GM19099 (cell line): Measurements from ENCODE around the gene RAB11FIP4.

Experiments
- POLR2A ChIP-seq: IDR thresholded peaks from 3 replicates; pipeline ENCODE4 v1.6.1; 2011; ENCODE audit warnings: low read depth; ENCODE audit not compliant: insufficient read length; ENCODE audit errors: extremely low read depth

The RAB11FIP4 gene

GRCh38 chr17:31391496-31391949 lies at the start of gene RAB11FIP4:
TSS of gene RAB11FIP4 (plus strand) at chr17:31391675. CDS start at chr17:31391853, 178 bp downstream.
- TF ChIP-seq POLR2A = no peak

- TF ChIP-seq POLR2A = no peak
Measured at GRCh38 chr17:31349454-31349853, 42.0 kb upstream of the RAB11FIP4 start.

- TF ChIP-seq POLR2A = no peak
Measured at GRCh38 chr17:31355935-31356334, 35.5 kb upstream of the RAB11FIP4 start.

- TF ChIP-seq POLR2A = no peak
Measured at GRCh38 chr17:31357091-31357490, 34.4 kb upstream of the RAB11FIP4 start.

- TF ChIP-seq POLR2A = no peak
Measured at GRCh38 chr17:31357839-31358394, 33.6 kb upstream of the RAB11FIP4 start.

- no peak for TF ChIP-seq POLR2A
Measured at GRCh38 chr17:31364012-31364411, 27.5 kb upstream of the RAB11FIP4 start.

- TF ChIP-seq POLR2A = no peak
Measured at GRCh38 chr17:31366088-31366487, 25.4 kb upstream of the RAB11FIP4 start.

- no peak for TF ChIP-seq POLR2A
Measured at GRCh38 chr17:31369266-31369665, 22.2 kb upstream of the RAB11FIP4 start.

GRCh38 chr17:31371511-31372097 lies 19.9 kb upstream of the RAB11FIP4 start:
- no peak for TF ChIP-seq POLR2A

GRCh38 chr17:31373150-31374093 lies 18.1 kb upstream of the RAB11FIP4 start:
- no peak for TF ChIP-seq POLR2A

- TF ChIP-seq POLR2A = no peak
Measured at GRCh38 chr17:31374094-31374447, 17.4 kb upstream of the RAB11FIP4 start.

GRCh38 chr17:31374503-31374902 lies 17.0 kb upstream of the RAB11FIP4 start:
- no peak for TF ChIP-seq POLR2A

- TF ChIP-seq POLR2A = no peak
Measured at GRCh38 chr17:31378638-31379037, 12.8 kb upstream of the RAB11FIP4 start.

GRCh38 chr17:31379597-31380205 lies 11.8 kb upstream of the RAB11FIP4 start:
- TF ChIP-seq POLR2A = no peak

GRCh38 chr17:31381165-31381668 lies 10.3 kb upstream of the RAB11FIP4 start:
- no peak for TF ChIP-seq POLR2A
